Hematopoietic multipotent progenitor cell treated with erythropoietin and hydrocortisone succinate and interleukin-3 and kit ligand, for 4 days (in vitro differentiated cells): ENCODE measurements around the gene C5orf22.
"Not testable (repeated sequence)": the region's sequence is repeated elsewhere in the genome, so short reads cannot be mapped to it uniquely, and the experiment has no call there.

Source experiments
- DNase-seq: peaks from one replicate; pipeline ENCODE4 v3.0.0-alpha.2; 2015

The C5orf22 gene

GRCh38 chr5:31556461-31556860 lies 24.4 kb downstream of the C5orf22 start:
- no peak for DNase-seq

- no peak for DNase-seq
These were observed 27.8 kb downstream of the C5orf22 start for GRCh38 chr5:31559942-31560341.

GRCh38 chr5:31561946-31562345 lies 29.8 kb downstream of the C5orf22 start:
- no peak for DNase-seq

GRCh38 chr5:31563216-31563615 lies 31.1 kb downstream of the C5orf22 start:
- DNase-seq = no peak

GRCh38 chr5:31566362-31566761 lies 34.3 kb downstream of the C5orf22 start:
- not testable (repeated sequence) for DNase-seq

GRCh38 chr5:31568302-31568835 lies 36.3 kb downstream of the C5orf22 start:
- DNase-seq = no peak

- no peak for DNase-seq
These were observed 37.0 kb downstream of the C5orf22 start for GRCh38 chr5:31569068-31569467.

GRCh38 chr5:31573494-31574142 lies 41.5 kb downstream of the C5orf22 start:
- DNase-seq = no peak

- DNase-seq = peak; percentile 73
These were observed 42.7 kb downstream of the C5orf22 start for GRCh38 chr5:31574772-31575171.

- DNase-seq = peak; percentile 62
These were observed 45.3 kb downstream of the C5orf22 start for GRCh38 chr5:31577438-31577837.

- DNase-seq = no peak
These were observed 47.5 kb downstream of the C5orf22 start for GRCh38 chr5:31579558-31579957.

GRCh38 chr5:31581498-31582099 lies 49.5 kb downstream of the C5orf22 start:
- DNase-seq = peak; percentile 84

GRCh38 chr5:31583129-31583528 lies 51.0 kb downstream of the C5orf22 start:
- DNase-seq = no peak

- DNase-seq = peak; percentile 37
These were observed 53.2 kb downstream of the C5orf22 start for GRCh38 chr5:31585166-31585894.

- no peak for DNase-seq
These were observed 53.8 kb downstream of the C5orf22 start for GRCh38 chr5:31585895-31586270.

GRCh38 chr5:31587546-31587945 lies 55.4 kb downstream of the C5orf22 start:
- no peak for DNase-seq

- no peak for DNase-seq
These were observed 61.6 kb downstream of the C5orf22 start for GRCh38 chr5:31593665-31594064.

GRCh38 chr5:31596354-31596753 lies 64.3 kb downstream of the C5orf22 start:
- no peak for DNase-seq

GRCh38 chr5:31598640-31599611 lies 66.8 kb downstream of the C5orf22 start:
- DNase-seq = peak; percentile 47

GRCh38 chr5:31602305-31602704 lies 70.2 kb downstream of the C5orf22 start:
- DNase-seq = not testable (repeated sequence)

GRCh38 chr5:31604240-31604639 lies 72.1 kb downstream of the C5orf22 start:
- no peak for DNase-seq

- DNase-seq = no peak
These were observed 72.5 kb downstream of the C5orf22 start for GRCh38 chr5:31604644-31605043.
